ENCODE data around the gene ADAMTSL5.

The ADAMTSL5 gene

GRCh38 chr19:1469255-1470054 lies 43.4 kb downstream of the ADAMTSL5 start:
- no peak overlapping the region for H3K4me3 ChIP-seq (ENCODE audit: low read depth, low read length)
- no peak for TF ChIP-seq CTCF (IDR thresholded peaks at IDR 0.05; ENCODE audit: low read depth, low read length, missing control alignments)
- no peak for DNase-seq (ENCODE audit: low read depth)

- no peak for DNase-seq (ENCODE audit: low read depth)
- no peak overlapping the region for H3K4me3 ChIP-seq (ENCODE audit: low read depth, low read length)
- TF ChIP-seq CTCF (IDR thresholded peaks at IDR 0.05; ENCODE audit: low read depth, low read length, missing control alignments): no peak
Measured at GRCh38 chr19:1468821-1469254, 44.0 kb downstream of the ADAMTSL5 start.

GRCh38 chr19:1468274-1468820 lies 44.5 kb downstream of the ADAMTSL5 start:
- no peak for DNase-seq (ENCODE audit: low read depth)
- H3K4me3 ChIP-seq (ENCODE audit: low read depth, low read length): no peak overlapping the region
- no peak for TF ChIP-seq CTCF (IDR thresholded peaks at IDR 0.05; ENCODE audit: low read depth, low read length, missing control alignments)

- no peak for TF ChIP-seq CTCF (IDR thresholded peaks at IDR 0.05; ENCODE audit: low read depth, low read length, missing control alignments)
- no peak for DNase-seq (ENCODE audit: low read depth)
- no peak overlapping the region for H3K4me3 ChIP-seq (ENCODE audit: low read depth, low read length)
Measured at GRCh38 chr19:1467490-1468273, 45.1 kb downstream of the ADAMTSL5 start.

- H3K4me3 ChIP-seq (ENCODE audit: low read depth, low read length): no peak overlapping the region
Measured at GRCh38 chr19:1467215-1467489, 45.7 kb downstream of the ADAMTSL5 start.

More at GRCh38 chr19:1467215-1467489, 45.7 kb downstream of the ADAMTSL5 start:
- TF ChIP-seq CTCF (IDR thresholded peaks at IDR 0.05; ENCODE audit: low read depth, low read length, missing control alignments): no peak
- no peak for DNase-seq (ENCODE audit: low read depth)

Data from GM12864 (cell line).